H54 (cell line): ENCODE data around the gene EIF5AL1.
"Not testable (repeated sequence)": the region's sequence is repeated elsewhere in the genome, so short reads cannot be mapped to it uniquely, and the experiment has no call there.

Experiments used
- DNase-seq: peaks from one replicate; pipeline ENCODE4 v3.0.0; 2011; ENCODE audit warnings: low spot score, mixed read lengths; ENCODE audit not compliant: insufficient read length
- FAIRE-seq: peaks from 3 replicates; lab custom pipeline; 2011; peaks lifted over from hg19 to GRCh38; lab: Jason Lieb, UNC
- POLR2A ChIP-seq: IDR thresholded peaks from 2 replicates; pipeline ENCODE4 v1.6.1; 2011; ENCODE audit warnings: low read depth, mild to moderate bottlenecking, low read length

The EIF5AL1 gene

GRCh38 chr10:79511891-79512583, at the start of gene EIF5AL1:
Gene EIF5AL1 (plus strand): TSS chr10:79512533. CDS start chr10:79512650, 117 bp downstream.
- not testable (repeated sequence) for DNase-seq, FAIRE-seq

DNA sequence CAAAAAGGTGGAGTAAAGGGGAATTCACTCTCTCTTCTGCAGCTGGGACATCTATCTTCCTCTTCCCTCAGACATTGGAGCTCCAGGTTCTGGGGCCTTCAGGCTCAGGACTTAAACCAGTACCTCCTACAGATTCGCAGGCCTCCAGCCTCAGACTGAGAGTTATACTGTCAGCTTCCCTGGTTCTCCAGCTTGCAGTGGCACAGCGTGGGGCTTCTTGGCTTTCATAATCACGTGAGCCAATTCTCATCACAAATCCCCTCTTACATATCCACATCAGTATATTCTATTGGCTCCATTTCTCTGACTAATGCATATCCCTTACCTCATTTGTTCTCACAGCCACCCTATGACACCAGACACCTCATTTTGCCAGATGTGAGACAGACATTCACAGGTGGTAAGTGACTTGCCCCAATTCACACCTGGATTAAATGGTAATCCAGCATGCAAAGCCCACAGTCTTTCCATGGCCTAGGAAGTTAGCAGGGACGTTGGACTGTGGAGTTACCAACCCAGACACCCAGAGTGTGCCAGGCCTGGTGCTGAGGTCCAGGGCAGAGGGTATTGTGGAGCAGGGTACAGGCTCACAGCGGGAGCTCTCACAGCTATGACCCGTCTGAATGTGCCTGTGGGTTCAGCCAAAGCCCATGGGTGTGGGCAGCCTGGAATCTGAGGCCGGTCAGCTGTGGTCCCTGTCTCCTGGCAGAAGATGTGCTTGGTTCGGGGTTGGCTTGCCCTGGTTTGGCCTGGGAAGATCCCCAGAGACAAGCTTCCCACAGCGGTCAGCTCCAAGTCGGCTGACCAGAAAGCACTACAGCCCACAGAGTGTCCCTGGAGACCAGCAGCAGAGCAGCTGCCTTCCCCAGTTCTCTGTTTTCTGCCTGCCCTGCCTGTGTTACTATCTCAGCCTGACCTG, 48.5 kb upstream of the EIF5AL1 start:
- FAIRE-seq (no peak), DNase-seq (no peak)
- no peak for TF ChIP-seq POLR2A

DNA sequence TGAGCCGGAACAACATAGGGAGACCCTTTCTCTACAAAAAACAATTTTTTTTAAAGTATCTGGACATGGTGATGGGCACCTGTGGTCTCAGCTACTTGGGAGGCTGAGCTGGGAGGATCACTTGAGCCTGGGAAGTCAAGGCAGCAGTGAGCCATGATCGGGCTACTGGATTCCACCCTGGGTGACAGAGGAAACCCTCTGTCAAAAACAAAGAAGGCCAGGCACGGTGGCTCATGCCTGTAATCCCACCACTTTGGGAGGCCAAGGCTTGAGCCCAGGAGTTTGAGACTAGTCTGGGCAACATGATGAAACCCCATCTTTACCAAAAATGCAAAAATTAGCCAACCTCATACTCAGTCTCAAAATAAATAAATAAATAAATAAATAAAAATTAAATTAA, 47.0 kb upstream of the EIF5AL1 start:
- no peak for TF ChIP-seq POLR2A
- DNase-seq, result no peak
- no peak for FAIRE-seq

- FAIRE-seq (no peak), DNase-seq (no peak)
- no peak for TF ChIP-seq POLR2A
Measured at GRCh38 chr10:79468015-79468560, 44.2 kb upstream of the EIF5AL1 start.

- no peak for FAIRE-seq
Measured at GRCh38 chr10:79468841-79469585, 43.3 kb upstream of the EIF5AL1 start.

GRCh38 chr10:79470096-79470495, 42.2 kb upstream of the EIF5AL1 start:
- no peak for TF ChIP-seq POLR2A
- DNase-seq (no peak), FAIRE-seq (no peak)

More at GRCh38 chr10:79468841-79469585, 43.3 kb upstream of the EIF5AL1 start:
- no peak for DNase-seq
- no peak for TF ChIP-seq POLR2A

DNA sequence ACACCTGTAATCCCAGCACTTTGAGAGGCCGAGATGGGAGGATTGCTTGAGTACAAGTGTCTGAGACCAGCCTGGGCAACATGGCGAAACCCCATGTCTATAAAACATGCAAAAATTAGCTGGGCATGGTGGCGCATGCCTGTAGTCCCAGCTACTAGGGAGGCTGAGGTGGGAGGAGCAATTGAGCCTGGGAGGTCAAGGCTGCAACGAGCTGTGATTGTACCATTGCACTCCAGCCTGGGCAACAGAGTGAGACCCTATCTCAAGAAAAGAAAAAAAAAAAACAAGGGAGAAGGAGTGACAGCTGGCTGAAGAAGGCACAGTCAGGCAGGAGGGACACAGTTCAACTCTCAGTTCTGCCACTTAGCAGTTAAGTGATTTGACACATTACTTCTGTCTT, 40.6 kb upstream of the EIF5AL1 start:
- TF ChIP-seq POLR2A, result no peak
- DNase-seq, result no peak
- FAIRE-seq, result no peak

GRCh38 chr10:79472449-79472848, 39.9 kb upstream of the EIF5AL1 start:
- no peak for DNase-seq
- TF ChIP-seq POLR2A, result no peak
- no peak for FAIRE-seq

DNA sequence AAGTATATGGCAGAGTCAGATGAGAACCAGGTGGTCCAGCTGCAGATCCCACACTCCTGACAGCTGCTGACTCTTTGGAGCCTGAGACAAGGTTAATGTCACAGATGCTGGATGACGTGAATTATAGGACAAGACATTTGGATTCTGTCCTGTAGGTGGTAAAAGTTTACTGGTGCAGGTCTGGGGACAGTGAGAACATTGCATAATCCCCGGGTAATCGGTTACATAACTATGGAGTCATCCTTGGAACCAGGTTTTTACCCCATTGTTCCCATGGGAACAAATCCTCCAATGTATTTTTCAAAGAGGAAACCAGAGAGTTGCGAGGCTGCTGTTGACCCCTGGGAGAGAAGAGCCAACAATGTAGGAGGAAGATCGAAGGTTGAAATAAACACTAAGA, 39.4 kb upstream of the EIF5AL1 start:
- DNase-seq (no peak), FAIRE-seq (no peak)
- no peak for TF ChIP-seq POLR2A

DNA sequence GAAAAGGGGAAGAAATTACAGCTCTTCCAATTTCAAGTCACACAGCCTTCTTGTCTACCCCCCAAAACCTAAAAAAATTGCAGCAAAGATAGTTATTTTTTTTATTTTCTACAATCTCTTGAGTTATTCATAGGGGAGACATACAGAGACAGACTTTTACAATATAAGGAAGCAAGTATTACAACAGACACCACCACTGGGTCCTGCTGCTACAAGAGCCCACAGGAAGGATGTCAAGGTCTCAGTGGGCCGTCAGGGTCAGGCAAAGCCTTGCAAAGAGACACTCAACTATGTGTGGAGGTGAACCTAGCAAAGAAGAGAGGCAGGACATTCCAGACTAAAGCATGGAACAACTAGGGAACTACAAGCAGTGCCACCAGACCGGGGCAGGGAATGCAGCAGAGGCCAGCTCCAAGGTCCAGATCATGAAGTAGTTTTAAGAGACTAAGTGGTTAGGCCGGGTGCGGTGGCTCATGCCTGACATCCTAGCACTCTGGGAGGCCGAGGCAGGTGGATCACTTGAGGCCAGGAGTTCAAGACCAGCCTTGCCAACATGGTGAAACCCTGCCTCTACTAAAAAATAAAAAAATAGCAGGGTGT, 38.7 kb upstream of the EIF5AL1 start:
- FAIRE-seq (no peak), DNase-seq (no peak)
- TF ChIP-seq POLR2A, result no peak

DNA sequence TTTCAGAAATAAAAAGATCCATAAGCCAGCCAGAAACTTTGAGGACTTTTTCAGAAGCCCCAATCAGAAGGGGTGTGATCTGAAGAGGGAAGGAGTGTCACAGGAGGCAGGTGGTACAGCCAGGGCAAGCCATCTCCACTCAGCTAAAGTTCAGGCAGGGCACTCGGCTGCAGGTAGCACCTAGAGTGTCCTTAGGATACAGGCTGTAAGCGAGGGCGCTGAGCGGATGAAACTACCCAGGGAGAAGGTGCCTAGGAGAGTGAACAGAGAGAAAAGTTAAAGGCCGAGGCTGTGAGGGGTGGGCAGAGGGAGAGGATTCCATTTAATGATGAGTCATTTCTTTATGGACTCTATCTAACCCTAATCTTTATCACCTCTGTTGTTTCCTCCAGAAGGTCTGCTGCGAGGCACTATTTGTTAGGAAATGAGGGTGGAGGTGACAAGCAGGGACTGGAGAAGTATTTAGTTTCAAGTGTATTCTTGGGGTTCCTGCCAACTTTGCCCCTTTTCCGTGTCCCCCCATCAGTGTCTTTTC, 37.1 kb upstream of the EIF5AL1 start:
- no peak for DNase-seq
- TF ChIP-seq POLR2A, result no peak
- FAIRE-seq, result no peak

- TF ChIP-seq POLR2A, result no peak
- FAIRE-seq, result no peak
- DNase-seq, result no peak
Measured at GRCh38 chr10:79475877-79476276, 36.5 kb upstream of the EIF5AL1 start.

DNA sequence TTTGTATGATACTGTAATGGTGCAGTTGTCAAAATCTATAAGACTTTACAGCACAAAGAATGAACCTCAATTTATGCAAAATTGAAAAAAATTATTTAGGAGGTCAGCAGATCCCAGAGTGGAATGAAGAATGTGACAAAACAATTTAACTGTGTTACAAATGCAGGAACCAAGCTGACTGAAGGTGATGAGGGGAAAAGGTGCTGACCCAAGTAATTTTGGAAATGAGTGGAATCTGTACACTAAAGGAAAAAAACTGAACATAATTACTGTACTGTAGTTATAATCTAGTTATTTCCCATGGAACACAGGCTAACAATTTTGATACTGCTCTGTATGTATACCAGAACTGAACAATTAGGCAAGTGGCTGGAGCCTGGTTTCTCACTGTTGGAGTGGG, 35.7 kb upstream of the EIF5AL1 start:
- no peak for FAIRE-seq
- DNase-seq, result no peak
- TF ChIP-seq POLR2A, result no peak
